Neural cell (in vitro differentiated cells): ENCODE data around the gene NUTF2. TPM values are rescaled to one million over a fixed set of nuclear protein-coding genes. Genes with fewer than 3 reads are reported as not detected.
A peak's percentile ranks its signal among the peaks of the same experiment; 100 is the strongest.

Source experiments
- H2AFZ ChIP-seq: fragments of 200-600, 300-800 bp; sonication (generic), shearing (Covaris generic); 2 replicates; pipeline ENCODE4 v1.6.0; 2014; ENCODE audit warnings: low read depth, mild to moderate bottlenecking, antibody characterized with exemption, low read length, moderate library complexity
- H3F3A ChIP-seq: fragments of 200-600 bp; shearing (Covaris generic); 2 replicates; pipeline ENCODE4 v1.6.1; 2016; ENCODE audit warnings: mild to moderate bottlenecking, moderate library complexity, mixed read lengths, antibody characterized with exemption, low read length; ENCODE audit not compliant: insufficient read depth, poor library complexity, severe bottlenecking
- H3K27ac ChIP-seq: fragments of 200-600, 300-800 bp; sonication (generic), shearing (Covaris generic); 2 replicates; pipeline ENCODE4 v1.5.1; 2014; ENCODE audit warnings: mild to moderate bottlenecking, low read length, moderate library complexity
- H3K27me3 ChIP-seq: fragments of 300-800, 200-600 bp; sonication (generic), shearing (Covaris generic); 2 replicates; pipeline ENCODE4 v1.6.0; 2014; ENCODE audit warnings: mild to moderate bottlenecking, low read depth, low read length, moderate library complexity; ENCODE audit not compliant: insufficient read depth
- H3K36me3 ChIP-seq: fragments of 300-800, 200-600 bp; sonication (generic), shearing (Covaris generic); 2 replicates; pipeline ENCODE4 v1.5.1; 2014; ENCODE audit warnings: mild to moderate bottlenecking, antibody characterized with exemption, low read length, moderate library complexity; ENCODE audit not compliant: insufficient read depth
- H3K4me2 ChIP-seq: fragments of 300-800, 200-600 bp; sonication (generic), shearing (Covaris generic); 2 replicates; pipeline ENCODE4 v1.6.0; 2014; ENCODE audit warnings: mild to moderate bottlenecking, low read length
- H3K4me3 ChIP-seq: fragments of 300-800, 200-600 bp; sonication (generic), shearing (Covaris generic); 2 replicates; pipeline ENCODE4 v1.5.1; 2014; ENCODE audit warnings: mild to moderate bottlenecking, low read length, moderate library complexity
- H3K79me2 ChIP-seq: fragments of 200-600 bp; shearing (Covaris generic); replicated peaks from 2 replicates; pipeline ENCODE4 v1.6.0; 2014; ENCODE audit warnings: mild to moderate bottlenecking, low read length, moderate library complexity; ENCODE audit not compliant: insufficient read depth
- H3K9ac ChIP-seq: fragments of 300-800, 200-600 bp; sonication (generic), shearing (Covaris generic); 2 replicates; pipeline ENCODE4 v1.6.1; 2016; ENCODE audit warnings: mild to moderate bottlenecking, low read length, mixed read lengths
- H3K9me2 ChIP-seq: fragments of 200-600 bp; shearing (Covaris generic); 2 replicates; pipeline ENCODE4 v1.6.1; 2016; ENCODE audit warnings: mild to moderate bottlenecking, low read length, mixed read lengths; ENCODE audit not compliant: insufficient read depth
- H3K9me3 ChIP-seq: fragments of 200-600, 300-800 bp; sonication (generic), shearing (Covaris generic); 2 replicates; pipeline ENCODE4 v1.6.1; 2016; ENCODE audit warnings: mild to moderate bottlenecking, mixed run types, low read length, moderate library complexity, mixed read lengths
- H4K20me1 ChIP-seq: fragments of 200-600 bp; shearing (Covaris generic); 2 replicates; pipeline ENCODE4 v1.6.1; 2016; ENCODE audit warnings: mild to moderate bottlenecking, mixed run types; ENCODE audit not compliant: insufficient read depth
- CTCF ChIP-seq: fragments of 450-650 bp; IDR thresholded peaks from 2 replicates; pipeline ENCODE4 v1.5.1; 2014; ENCODE audit warnings: antibody characterized with exemption, mild to moderate bottlenecking, moderate library complexity; ENCODE audit not compliant: poor library complexity, severe bottlenecking
- EP300 ChIP-seq: fragments of 450-650 bp; conservative IDR thresholded peaks from 2 replicates; pipeline ENCODE4 v1.6.1; 2014; ENCODE audit warnings: antibody characterized with exemption, mild to moderate bottlenecking, moderate library complexity; ENCODE audit not compliant: poor library complexity, severe bottlenecking
- EZH2 ChIP-seq: fragments of 200-600, 300-800 bp; shearing (Covaris generic), sonication (generic); IDR thresholded peaks from 2 replicates; pipeline ENCODE4 v1.6.1; 2014; ENCODE audit warnings: antibody characterized with exemption, low read length, borderline replicate concordance, mild to moderate bottlenecking; ENCODE audit not compliant: insufficient read depth, poor library complexity, severe bottlenecking
- MXI1 ChIP-seq: fragments of 450-650 bp; conservative IDR thresholded peaks from 2 replicates; pipeline ENCODE4 v1.6.1; 2014; ENCODE audit warnings: antibody characterized with exemption, mild to moderate bottlenecking; ENCODE audit not compliant: poor library complexity, severe bottlenecking
- POLR2AphosphoS5 ChIP-seq: IDR thresholded peaks from 2 replicates; pipeline ENCODE4 v1.6.1; 2012
- RAD21 ChIP-seq: fragments of 450-650 bp; conservative IDR thresholded peaks from 2 replicates; pipeline ENCODE4 v1.6.1; 2014; ENCODE audit warnings: antibody characterized with exemption, mild to moderate bottlenecking, moderate library complexity
- REST ChIP-seq: IDR thresholded peaks from 2 replicates; pipeline ENCODE4 v1.6.1; 2012; ENCODE audit warnings: borderline replicate concordance
- SMC3 ChIP-seq: fragments of 450-650 bp; conservative IDR thresholded peaks from 2 replicates; pipeline ENCODE4 v1.6.1; 2014; ENCODE audit warnings: antibody characterized with exemption, mild to moderate bottlenecking, moderate library complexity; ENCODE audit not compliant: poor library complexity
- TAF1 ChIP-seq: IDR thresholded peaks from 2 replicates; pipeline ENCODE4 v1.6.1; 2012; ENCODE audit warnings: low read depth
- polyA plus RNA-seq: library from polyadenylated mRNA; depleted of rRNA; stranded (reverse); fragments of >200 nt; gene quantifications from 2 replicates; pipeline ENCODE4 v1.2.3, GENCODE V29; 2014

The NUTF2 gene
- polyA plus RNA-seq, 1 donor from 2014 or later, result 98.6 TPM

- Histone ChIP-seq H3K27me3 (no peaks in the 10 kb centered on the region), H3K9me3 (no peaks in the 10 kb centered on the region), H3K79me2 (peaks cover 14% of the 10 kb centered on the region), H3K9ac (no peak overlapping the region), H3K36me3 (no peaks in the 10 kb centered on the region), H3K9me2 (no peaks in the 10 kb centered on the region), H3K4me2 (no peak overlapping the region), H3F3A (no peaks in the 10 kb centered on the region), H3K4me3 (no peak overlapping the region), H2AFZ (no peak overlapping the region), H4K20me1 (no peaks in the 10 kb centered on the region), H3K27ac (no peak overlapping the region)
- no peak for TF ChIP-seq CTCF
- TF ChIP-seq EZH2, result no peak
- TF ChIP-seq RAD21, result no peak
- no peak for TF ChIP-seq SMC3
- TF ChIP-seq REST, result no peak
- no peak for TF ChIP-seq EP300
- TF ChIP-seq POLR2AphosphoS5, result no peak
- TF ChIP-seq MXI1, result no peak
- TF ChIP-seq TAF1, result no peak
Observed at GRCh38 chr16:67864594-67864993, 17.9 kb downstream of the NUTF2 start.

GRCh38 chr16:67865318-67865717, 18.6 kb downstream of the NUTF2 start:
- peak; percentile 38 for TF ChIP-seq CTCF
- peak; percentile 24 for TF ChIP-seq RAD21
- no peak for TF ChIP-seq POLR2AphosphoS5
- no peak for TF ChIP-seq EZH2
- TF ChIP-seq MXI1, result peak; percentile 34
- Histone ChIP-seq H3K79me2 (peaks cover 13% of the 10 kb centered on the region), H4K20me1 (no peaks in the 10 kb centered on the region), H3K36me3 (no peaks in the 10 kb centered on the region), H3K4me2 (no peak overlapping the region), H3K9me2 (no peaks in the 10 kb centered on the region), H3K9ac (no peak overlapping the region), H3K4me3 (no peak overlapping the region), H3K27me3 (no peaks in the 10 kb centered on the region), H3K27ac (no peak overlapping the region), H3F3A (no peaks in the 10 kb centered on the region), H2AFZ (no peak overlapping the region), H3K9me3 (no peaks in the 10 kb centered on the region)
